ENCODE results near the gene ERFE.

Gene ERFE

GRCh38 chr2:238123991-238124470 lies 34.7 kb upstream of the ERFE start:
- no peak for TF ChIP-seq CTCF (conservative IDR thresholded peaks at IDR 0.05)
- H3K27ac ChIP-seq: no peak overlapping the region

GRCh38 chr2:238124488-238125126 lies 34.2 kb upstream of the ERFE start:
- TF ChIP-seq CTCF (conservative IDR thresholded peaks at IDR 0.05): no peak
- H3K27ac ChIP-seq: no peak overlapping the region

- no peak for TF ChIP-seq CTCF (conservative IDR thresholded peaks at IDR 0.05)
- H3K27ac ChIP-seq: no peak overlapping the region
These were observed 33.5 kb upstream of the ERFE start for GRCh38 chr2:238125127-238125885.

GRCh38 chr2:238126338-238126737 lies 32.4 kb upstream of the ERFE start:
- TF ChIP-seq CTCF (conservative IDR thresholded peaks at IDR 0.05): no peak
- no peak overlapping the region for H3K27ac ChIP-seq

- no peak for TF ChIP-seq CTCF (conservative IDR thresholded peaks at IDR 0.05)
- no peak overlapping the region for H3K27ac ChIP-seq
These were observed 32.0 kb upstream of the ERFE start for GRCh38 chr2:238126775-238127164.

GRCh38 chr2:238127165-238128060 lies 31.4 kb upstream of the ERFE start:
- no peak for TF ChIP-seq CTCF (conservative IDR thresholded peaks at IDR 0.05)

GRCh38 chr2:238128061-238128440 lies 30.7 kb upstream of the ERFE start:
- TF ChIP-seq CTCF (conservative IDR thresholded peaks at IDR 0.05): no peak
- H3K27ac ChIP-seq: no peak overlapping the region

More at GRCh38 chr2:238127165-238128060, 31.4 kb upstream of the ERFE start:
- H3K27ac ChIP-seq: no peak overlapping the region
